MM.1S (cell line): ENCODE measurements around the gene RETSAT.
"Not testable (repeated sequence)": the region's sequence is repeated elsewhere in the genome, so short reads cannot be mapped to it uniquely, and the experiment has no call there.

Experiments used
- DNase-seq: peaks from one replicate; pipeline ENCODE4 v3.0.0-alpha.2; 2015
- H2AFZ ChIP-seq: fragments of 300-600 bp; sonication (generic); 2 replicates; pipeline ENCODE4 v1.6.0; 2016; ENCODE audit warnings: antibody characterized with exemption, low read length
- H3F3A ChIP-seq: fragments of 300-600 bp; sonication (generic); 2 replicates; pipeline ENCODE4 v1.6.1; 2016; ENCODE audit warnings: mild to moderate bottlenecking, antibody characterized with exemption, low read length, moderate library complexity, mixed read lengths; ENCODE audit not compliant: insufficient read depth
- H3K27ac ChIP-seq: fragments of 300-600 bp; sonication (generic); 2 replicates; pipeline ENCODE4 v1.5.1; 2016; ENCODE audit warnings: mild to moderate bottlenecking, low read length
- H3K27me3 ChIP-seq: fragments of 300-600 bp; sonication (generic); replicated peaks from 2 replicates; pipeline ENCODE4 v1.6.0; 2016; ENCODE audit warnings: low read length; ENCODE audit not compliant: insufficient read depth
- H3K36me3 ChIP-seq: fragments of 300-600 bp; sonication (generic); replicated peaks from 2 replicates; pipeline ENCODE4 v1.6.1; 2016; ENCODE audit warnings: mild to moderate bottlenecking, low read length, mixed read lengths; ENCODE audit not compliant: insufficient read depth
- H3K4me1 ChIP-seq: fragments of 300-600 bp; sonication (generic); 2 replicates; pipeline ENCODE4 v1.6.1; 2016; ENCODE audit warnings: low read length, mixed read lengths
- H3K4me2 ChIP-seq: fragments of 300-600 bp; sonication (generic); 2 replicates; pipeline ENCODE4 v1.6.0; 2016; ENCODE audit warnings: low read depth, low read length
- H3K4me3 ChIP-seq: fragments of 300-600 bp; sonication (generic); 2 replicates; pipeline ENCODE4 v1.5.1; 2016; ENCODE audit warnings: low read length, mixed read lengths
- H3K79me2 ChIP-seq: fragments of 300-600 bp; sonication (generic); 2 replicates; pipeline ENCODE4 v1.6.1; 2016; ENCODE audit warnings: mixed run types, low read length, mixed read lengths
- H3K9ac ChIP-seq: fragments of 300-600 bp; sonication (generic); 2 replicates; pipeline ENCODE4 v1.6.1; 2016; ENCODE audit warnings: low read length, mixed read lengths
- H3K9me2 ChIP-seq: fragments of 300-600 bp; sonication (generic); replicated peaks from 2 replicates; pipeline ENCODE4 v1.6.1; 2016; ENCODE audit warnings: mild to moderate bottlenecking, low read length, mixed read lengths; ENCODE audit not compliant: insufficient read depth
- H3K9me3 ChIP-seq: fragments of 300-600 bp; sonication (generic); replicated peaks from 2 replicates; pipeline ENCODE4 v1.6.1; 2016; ENCODE audit warnings: mild to moderate bottlenecking, low read length, mixed read lengths; ENCODE audit not compliant: insufficient read depth
- H4K20me1 ChIP-seq: fragments of 300-600 bp; sonication (generic); 2 replicates; pipeline ENCODE4 v1.6.1; 2016; ENCODE audit warnings: mild to moderate bottlenecking, low read length, moderate library complexity, mixed read lengths; ENCODE audit not compliant: insufficient read depth
- CTCF ChIP-seq: fragments of 300-600 bp; sonication (generic); IDR thresholded peaks from 2 replicates; pipeline ENCODE4 v1.5.1; 2016; ENCODE audit warnings: antibody characterized with exemption, low read length, mixed read lengths
- EZH2 ChIP-seq: fragments of 300-600 bp; sonication (generic); optimal IDR thresholded peaks from 2 replicates; pipeline ENCODE3; 2017; ENCODE audit warnings: low read depth, mild to moderate bottlenecking, antibody characterized with exemption, low read length, mixed read lengths
- EZH2phosphoT487 ChIP-seq: fragments of 300-600 bp; sonication (generic); IDR thresholded peaks from 2 replicates; pipeline ENCODE4 v1.6.1; 2018; ENCODE audit warnings: antibody characterized with exemption, low read length

Gene RETSAT

GRCh38 chr2:85367180-85367579 lies 12.9 kb upstream of the RETSAT start:
- Histone ChIP-seq H3K36me3 (no peaks in the 10 kb centered on the region), H3K9me3 (no peaks in the 10 kb centered on the region), H2AFZ (no peak overlapping the region), H3K4me2 (no peak overlapping the region), H3K27ac (no peak overlapping the region), H3K27me3 (no peaks in the 10 kb centered on the region), H3K4me1 (no peaks in the 10 kb centered on the region), H3F3A (no peaks in the 10 kb centered on the region), H4K20me1 (no peaks in the 10 kb centered on the region), H3K79me2 (no peaks in the 10 kb centered on the region), H3K9ac (no peak overlapping the region), H3K9me2 (no peaks in the 10 kb centered on the region), H3K4me3 (no peak overlapping the region)
- TF ChIP-seq EZH2phosphoT487 = no peak
- no peak for TF ChIP-seq EZH2
- no peak for TF ChIP-seq CTCF
- DNase-seq = no peak

GRCh38 chr2:85362653-85363387 lies 8.5 kb upstream of the RETSAT start:
- not testable (repeated sequence) for H3K27me3 ChIP-seq, H3K9me2 ChIP-seq, H3K4me3 ChIP-seq, H3K9me3 ChIP-seq, H2AFZ ChIP-seq, DNase-seq, H3K27ac ChIP-seq, H3K4me1 ChIP-seq, H3K4me2 ChIP-seq, H3K36me3 ChIP-seq, H4K20me1 ChIP-seq, H3K79me2 ChIP-seq, H3F3A ChIP-seq, H3K9ac ChIP-seq

- Histone ChIP-seq H2AFZ (no peak overlapping the region), H3K9me2 (no peaks in the 10 kb centered on the region), H3K9me3 (no peaks in the 10 kb centered on the region), H3K9ac (no peak overlapping the region), H3K27me3 (no peaks in the 10 kb centered on the region), H4K20me1 (no peaks in the 10 kb centered on the region), H3K27ac (no peak overlapping the region), H3K36me3 (no peaks in the 10 kb centered on the region), H3K4me3 (no peak overlapping the region), H3K4me2 (no peak overlapping the region), H3F3A (peaks cover 5% of the 10 kb centered on the region; the same call in 1 of the 2 replicates), H3K4me1 (peaks cover 11% of the 10 kb centered on the region; the same call in 1 of the 2 replicates), H3K79me2 (peaks cover 31% of the 10 kb centered on the region)
- TF ChIP-seq EZH2phosphoT487 = no peak
- no peak for TF ChIP-seq CTCF
- TF ChIP-seq EZH2 = no peak
- DNase-seq = no peak
Measured at GRCh38 chr2:85357736-85358135, 3.4 kb upstream of the RETSAT start.

- H3K27me3 ChIP-seq = no peaks in the 10 kb centered on the region
- TF ChIP-seq CTCF (no peak), EZH2phosphoT487 (no peak)
- peaks cover 5% of the 10 kb centered on the region; the same call in 1 of the 2 replicates for H3F3A ChIP-seq
- H3K4me2 ChIP-seq = no peak overlapping the region
- no peak overlapping the region for H3K27ac ChIP-seq
- H3K4me1 ChIP-seq = peaks cover 11% of the 10 kb centered on the region; the same call in 1 of the 2 replicates
- H4K20me1 ChIP-seq = no peaks in the 10 kb centered on the region
- no peak overlapping the region for H3K9ac ChIP-seq
- no peak overlapping the region for H3K4me3 ChIP-seq
- H3K79me2 ChIP-seq = peaks cover 35% of the 10 kb centered on the region
- no peaks in the 10 kb centered on the region for H3K9me2 ChIP-seq
- H3K9me3 ChIP-seq = no peaks in the 10 kb centered on the region
- H2AFZ ChIP-seq = no peak overlapping the region
- no peaks in the 10 kb centered on the region for H3K36me3 ChIP-seq
- DNase-seq = no peak
Measured at GRCh38 chr2:85356186-85356585, 1.9 kb upstream of the RETSAT start.
